HL-60 (cell line): ENCODE measurements around the gene ST6GALNAC6.

Source experiments
- DNase-seq, 2 experiments: peaks; one replicate each; pipeline ENCODE4 v3.0.0-alpha.2; 2010 to 2020; ENCODE audit warnings: low read depth in 1 of 2, low spot score in 1 of 2
- H3K27ac ChIP-seq: fragments of 250-450 bp; sonication (Bioruptor Pico); replicated peaks from 2 replicates; pipeline ENCODE4 v1.5.1; 2020; ENCODE audit warnings: mild to moderate bottlenecking, moderate library complexity
- H3K27me3 ChIP-seq: fragments of 250-450 bp; sonication (Bioruptor Pico); 2 replicates; pipeline ENCODE4 v1.5.1; 2021; ENCODE audit warnings: mild to moderate bottlenecking, moderate library complexity; ENCODE audit not compliant: insufficient read depth, poor library complexity, severe bottlenecking
- H3K4me3 ChIP-seq: replicated peaks from 2 replicates; pipeline ENCODE4 v1.5.1; 2011; ENCODE audit warnings: mild to moderate bottlenecking, control low read depth, low read length; ENCODE audit not compliant: insufficient read depth
- GABPA ChIP-seq: IDR thresholded peaks from 2 replicates; pipeline ENCODE4 v1.6.1; 2012; ENCODE audit warnings: low read depth
- POLR2AphosphoS5 ChIP-seq: IDR thresholded peaks from 2 replicates; pipeline ENCODE4 v1.6.1; 2012; ENCODE audit warnings: low read depth
- SPI1 ChIP-seq: IDR thresholded peaks from 2 replicates; pipeline ENCODE4 v1.6.1; 2012; ENCODE audit warnings: low read depth, mild to moderate bottlenecking, borderline replicate concordance
- TF ChIP-seq, protein P1 (sequence below): IDR thresholded peaks from 2 replicates; pipeline ENCODE4 v1.6.1; 2012; ENCODE audit warnings: low read depth; ENCODE audit not compliant: insufficient replicate concordance
- TF ChIP-seq, protein P2 (sequence below): IDR thresholded peaks from one replicate; pipeline ENCODE4 v1.5.1; 2011; ENCODE audit warnings: low read length, control low read depth, inconsistent platforms; ENCODE audit not compliant: insufficient read depth

ST6GALNAC6 gene

GRCh38 chr9:127935765-127936221 lies 36.4 kb upstream of the ST6GALNAC6 start:
- Histone ChIP-seq H3K4me3 (no peak overlapping the region; the same call in 1 of the 2 replicates), H3K27ac (no peak overlapping the region), H3K27me3 (peaks cover 2% of the 10 kb centered on the region)
- DNase-seq = no peak
- TF ChIP-seq GABPA (no peak), SPI1 (no peak), POLR2AphosphoS5 (no peak)
- TF ChIP-seq, protein P1, sequence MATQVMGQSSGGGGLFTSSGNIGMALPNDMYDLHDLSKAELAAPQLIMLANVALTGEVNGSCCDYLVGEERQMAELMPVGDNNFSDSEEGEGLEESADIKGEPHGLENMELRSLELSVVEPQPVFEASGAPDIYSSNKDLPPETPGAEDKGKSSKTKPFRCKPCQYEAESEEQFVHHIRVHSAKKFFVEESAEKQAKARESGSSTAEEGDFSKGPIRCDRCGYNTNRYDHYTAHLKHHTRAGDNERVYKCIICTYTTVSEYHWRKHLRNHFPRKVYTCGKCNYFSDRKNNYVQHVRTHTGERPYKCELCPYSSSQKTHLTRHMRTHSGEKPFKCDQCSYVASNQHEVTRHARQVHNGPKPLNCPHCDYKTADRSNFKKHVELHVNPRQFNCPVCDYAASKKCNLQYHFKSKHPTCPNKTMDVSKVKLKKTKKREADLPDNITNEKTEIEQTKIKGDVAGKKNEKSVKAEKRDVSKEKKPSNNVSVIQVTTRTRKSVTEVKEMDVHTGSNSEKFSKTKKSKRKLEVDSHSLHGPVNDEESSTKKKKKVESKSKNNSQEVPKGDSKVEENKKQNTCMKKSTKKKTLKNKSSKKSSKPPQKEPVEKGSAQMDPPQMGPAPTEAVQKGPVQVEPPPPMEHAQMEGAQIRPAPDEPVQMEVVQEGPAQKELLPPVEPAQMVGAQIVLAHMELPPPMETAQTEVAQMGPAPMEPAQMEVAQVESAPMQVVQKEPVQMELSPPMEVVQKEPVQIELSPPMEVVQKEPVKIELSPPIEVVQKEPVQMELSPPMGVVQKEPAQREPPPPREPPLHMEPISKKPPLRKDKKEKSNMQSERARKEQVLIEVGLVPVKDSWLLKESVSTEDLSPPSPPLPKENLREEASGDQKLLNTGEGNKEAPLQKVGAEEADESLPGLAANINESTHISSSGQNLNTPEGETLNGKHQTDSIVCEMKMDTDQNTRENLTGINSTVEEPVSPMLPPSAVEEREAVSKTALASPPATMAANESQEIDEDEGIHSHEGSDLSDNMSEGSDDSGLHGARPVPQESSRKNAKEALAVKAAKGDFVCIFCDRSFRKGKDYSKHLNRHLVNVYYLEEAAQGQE = no peak
- TF ChIP-seq, protein P2, sequence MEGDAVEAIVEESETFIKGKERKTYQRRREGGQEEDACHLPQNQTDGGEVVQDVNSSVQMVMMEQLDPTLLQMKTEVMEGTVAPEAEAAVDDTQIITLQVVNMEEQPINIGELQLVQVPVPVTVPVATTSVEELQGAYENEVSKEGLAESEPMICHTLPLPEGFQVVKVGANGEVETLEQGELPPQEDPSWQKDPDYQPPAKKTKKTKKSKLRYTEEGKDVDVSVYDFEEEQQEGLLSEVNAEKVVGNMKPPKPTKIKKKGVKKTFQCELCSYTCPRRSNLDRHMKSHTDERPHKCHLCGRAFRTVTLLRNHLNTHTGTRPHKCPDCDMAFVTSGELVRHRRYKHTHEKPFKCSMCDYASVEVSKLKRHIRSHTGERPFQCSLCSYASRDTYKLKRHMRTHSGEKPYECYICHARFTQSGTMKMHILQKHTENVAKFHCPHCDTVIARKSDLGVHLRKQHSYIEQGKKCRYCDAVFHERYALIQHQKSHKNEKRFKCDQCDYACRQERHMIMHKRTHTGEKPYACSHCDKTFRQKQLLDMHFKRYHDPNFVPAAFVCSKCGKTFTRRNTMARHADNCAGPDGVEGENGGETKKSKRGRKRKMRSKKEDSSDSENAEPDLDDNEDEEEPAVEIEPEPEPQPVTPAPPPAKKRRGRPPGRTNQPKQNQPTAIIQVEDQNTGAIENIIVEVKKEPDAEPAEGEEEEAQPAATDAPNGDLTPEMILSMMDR = no peak

GRCh38 chr9:127934986-127935385 lies 35.6 kb upstream of the ST6GALNAC6 start:
- TF ChIP-seq POLR2AphosphoS5 (no peak), GABPA (no peak)
- TF ChIP-seq, protein P1 = no peak
- H3K27ac ChIP-seq = no peak overlapping the region
- no peak for DNase-seq

GRCh38 chr9:127934248-127934647 lies 34.8 kb upstream of the ST6GALNAC6 start:
- H3K27me3 ChIP-seq = peaks cover 5% of the 10 kb centered on the region
- no peak for DNase-seq
- no peak overlapping the region for H3K4me3 ChIP-seq
- TF ChIP-seq, protein P1 = no peak
- TF ChIP-seq SPI1 (no peak), POLR2AphosphoS5 (no peak), GABPA (no peak)
- TF ChIP-seq, protein P2 = no peak
- no peak overlapping the region for H3K27ac ChIP-seq

More at GRCh38 chr9:127934986-127935385, 35.6 kb upstream of the ST6GALNAC6 start:
- H3K27me3 ChIP-seq = peaks cover 2% of the 10 kb centered on the region
- no peak overlapping the region for H3K4me3 ChIP-seq
